ENCODE data around the gene PRLR. TPM values are rescaled to one million over a fixed set of nuclear protein-coding genes. Genes with fewer than 3 reads are reported as not detected.

The PRLR gene
- total RNA-seq, 1 experiment from 2014 or later: 2.5 TPM

DNA sequence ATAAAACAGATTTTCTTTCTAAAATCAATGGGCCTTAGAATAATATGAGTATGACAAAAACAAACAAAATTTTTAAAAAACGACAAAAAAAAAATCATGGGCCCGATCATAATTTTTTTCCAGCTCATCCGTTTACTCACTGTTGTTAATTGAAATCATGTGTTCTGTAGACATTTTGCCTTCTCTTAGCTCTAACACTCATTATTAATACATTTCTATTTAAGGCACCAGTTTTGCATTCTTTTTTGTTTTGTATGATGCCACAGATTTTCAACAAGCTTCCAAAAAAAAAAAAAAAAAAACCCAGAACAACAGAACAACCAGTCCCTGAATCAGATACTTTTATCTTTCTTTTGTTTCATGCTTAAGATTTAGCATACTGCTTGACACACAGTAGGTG is 86.4 kb downstream of the PRLR start:
- H3T11ph ChIP-seq (ENCODE audit: low read length): no peak overlapping the region
- H2BK15ac ChIP-seq (ENCODE audit: low read depth, low read length): no peak overlapping the region
- H3K4me2 ChIP-seq (ENCODE audit: insufficient read depth, insufficient read length, low read length): no peak overlapping the region
- no peak overlapping the region for H2BK20ac ChIP-seq (ENCODE audit: low read depth, low read length, poor library complexity, severe bottlenecking)
- no peak overlapping the region for H3K4me3 Mint-ChIP-seq
- no peak overlapping the region for H3K14ac ChIP-seq (ENCODE audit: insufficient read depth, low read length)
- no peak overlapping the region for H2BK12ac ChIP-seq (ENCODE audit: insufficient read length, low read depth, low read length)
- DNase-seq: no peak
- H4K5ac ChIP-seq (ENCODE audit: insufficient read length, low read depth, low read length): no peak overlapping the region
- no peaks in the 10 kb centered on the region for H3K36me3 Mint-ChIP-seq (ENCODE audit: insufficient read depth in 1 of 3, low read depth in 3 of 3)
- peaks cover 11 to 16% of the 10 kb centered on the region in 2 experiments for H3K4me1 Mint-ChIP-seq
- no peak overlapping the region for H3K27ac Mint-ChIP-seq
- no peaks in the 10 kb centered on the region; a peak in 1 of 5 replicates for H3K9me3 Mint-ChIP-seq
- H3K79me1 ChIP-seq (ENCODE audit: insufficient read depth, low read depth, low read length, poor library complexity, severe bottlenecking): no peaks in the 10 kb centered on the region
- H3K27me3 ChIP-seq (ENCODE audit: insufficient read depth, low read length): no peaks in the 10 kb centered on the region
- H3K4ac ChIP-seq (ENCODE audit: low read depth, low read length): no peak overlapping the region
- no peak overlapping the region for H3K23ac ChIP-seq (ENCODE audit: insufficient read length, low read depth, low read length)
- H4K20me1 ChIP-seq (ENCODE audit: control insufficient read depth, insufficient read depth, insufficient read length): no peaks in the 10 kb centered on the region
- H3K56ac ChIP-seq (ENCODE audit: insufficient read length, low read depth, low read length): no peak overlapping the region
- H3K27me3 Mint-ChIP-seq (ENCODE audit: low read depth): peaks cover 2% of the 10 kb centered on the region; the same call in 1 of the 2 replicates
- no peak overlapping the region for H2AFZ ChIP-seq (ENCODE audit: low read length)
- H4K91ac ChIP-seq (ENCODE audit: insufficient read length, low read depth, low read length): no peak overlapping the region
- peaks cover 2% of the 10 kb centered on the region; the same call in 1 of the 2 replicates for H3K4me1 ChIP-seq (ENCODE audit: insufficient read depth, low read length)
- H4K8ac ChIP-seq (replicated peaks; ENCODE audit: insufficient read length, low read depth, low read length): no peak overlapping the region
- no peak overlapping the region for H3K9ac ChIP-seq (ENCODE audit: extremely low read depth, insufficient read length, low read length)
- H3K9me3 ChIP-seq (ENCODE audit: control insufficient read depth, low read depth, low read length): no peaks in the 10 kb centered on the region
- H3K27ac ChIP-seq (ENCODE audit: insufficient read length, low read depth, low read length): no peak overlapping the region
- no peak overlapping the region for H3K18ac ChIP-seq (ENCODE audit: insufficient read length, low read depth, low read length)
- no peak overlapping the region for H2BK120ac ChIP-seq (ENCODE audit: low read depth, low read length, poor library complexity, severe bottlenecking)
- H2BK5ac ChIP-seq (ENCODE audit: insufficient read length, low read length): no peak overlapping the region
- H2AK5ac ChIP-seq (ENCODE audit: insufficient read length, low read length): no peak overlapping the region
- no peaks in the 10 kb centered on the region for H3K79me2 ChIP-seq (ENCODE audit: insufficient read depth, low read length)
- WGBS (ENCODE audit: extremely low coverage, insufficient read length, low lambda C conversion rate): no CpG with 5 or more reads among the region's 3 CpGs
- TF ChIP-seq, protein P1, sequence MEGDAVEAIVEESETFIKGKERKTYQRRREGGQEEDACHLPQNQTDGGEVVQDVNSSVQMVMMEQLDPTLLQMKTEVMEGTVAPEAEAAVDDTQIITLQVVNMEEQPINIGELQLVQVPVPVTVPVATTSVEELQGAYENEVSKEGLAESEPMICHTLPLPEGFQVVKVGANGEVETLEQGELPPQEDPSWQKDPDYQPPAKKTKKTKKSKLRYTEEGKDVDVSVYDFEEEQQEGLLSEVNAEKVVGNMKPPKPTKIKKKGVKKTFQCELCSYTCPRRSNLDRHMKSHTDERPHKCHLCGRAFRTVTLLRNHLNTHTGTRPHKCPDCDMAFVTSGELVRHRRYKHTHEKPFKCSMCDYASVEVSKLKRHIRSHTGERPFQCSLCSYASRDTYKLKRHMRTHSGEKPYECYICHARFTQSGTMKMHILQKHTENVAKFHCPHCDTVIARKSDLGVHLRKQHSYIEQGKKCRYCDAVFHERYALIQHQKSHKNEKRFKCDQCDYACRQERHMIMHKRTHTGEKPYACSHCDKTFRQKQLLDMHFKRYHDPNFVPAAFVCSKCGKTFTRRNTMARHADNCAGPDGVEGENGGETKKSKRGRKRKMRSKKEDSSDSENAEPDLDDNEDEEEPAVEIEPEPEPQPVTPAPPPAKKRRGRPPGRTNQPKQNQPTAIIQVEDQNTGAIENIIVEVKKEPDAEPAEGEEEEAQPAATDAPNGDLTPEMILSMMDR (conservative IDR thresholded peaks at IDR 0.05): no peak
- H3K23me2 ChIP-seq (ENCODE audit: insufficient read length, low read depth, low read length, poor library complexity, severe bottlenecking): no peaks in the 10 kb centered on the region
